Ectodermal cell (in vitro differentiated cells): Measurements from ENCODE around the gene TBC1D22A.

ENCODE experiments used
- H3K27ac ChIP-seq: 2 replicates; pipeline ENCODE4 v1.7.0; 2013; ENCODE audit warnings: mild to moderate bottlenecking, low read depth, low read length; ENCODE audit not compliant: insufficient read depth, poor library complexity, severe bottlenecking
- H3K27me3 ChIP-seq: 2 replicates; pipeline ENCODE4 v1.7.0; 2013; ENCODE audit warnings: mild to moderate bottlenecking, low read length; ENCODE audit not compliant: insufficient read depth, control insufficient read depth, poor library complexity, severe bottlenecking
- H3K36me3 ChIP-seq: one replicate; pipeline ENCODE4 v1.7.0; 2013; ENCODE audit warnings: low read length; ENCODE audit not compliant: control insufficient read depth, insufficient read depth
- H3K4me1 ChIP-seq: one replicate; pipeline ENCODE4 v1.7.0; 2013; ENCODE audit warnings: low read length; ENCODE audit not compliant: control insufficient read depth, insufficient read depth
- H3K4me3 ChIP-seq: 2 replicates; pipeline ENCODE4 v1.7.0; 2013; ENCODE audit warnings: low read depth, low read length, control low read depth; ENCODE audit not compliant: insufficient read depth
- H3K9me3 ChIP-seq: 2 replicates; pipeline ENCODE4 v1.7.0; 2013; ENCODE audit warnings: mild to moderate bottlenecking, low read length, moderate library complexity; ENCODE audit not compliant: control insufficient read depth
- WGBS, 2 experiments: methylation state at CpG; one replicate each; pipeline ENCODE4 v1.1.7; 2013; ENCODE audit warnings: missing lambda C conversion rate in 2 of 2; 5-methylcytosine and 5-hydroxymethylcytosine counted together

The TBC1D22A gene

DNA sequence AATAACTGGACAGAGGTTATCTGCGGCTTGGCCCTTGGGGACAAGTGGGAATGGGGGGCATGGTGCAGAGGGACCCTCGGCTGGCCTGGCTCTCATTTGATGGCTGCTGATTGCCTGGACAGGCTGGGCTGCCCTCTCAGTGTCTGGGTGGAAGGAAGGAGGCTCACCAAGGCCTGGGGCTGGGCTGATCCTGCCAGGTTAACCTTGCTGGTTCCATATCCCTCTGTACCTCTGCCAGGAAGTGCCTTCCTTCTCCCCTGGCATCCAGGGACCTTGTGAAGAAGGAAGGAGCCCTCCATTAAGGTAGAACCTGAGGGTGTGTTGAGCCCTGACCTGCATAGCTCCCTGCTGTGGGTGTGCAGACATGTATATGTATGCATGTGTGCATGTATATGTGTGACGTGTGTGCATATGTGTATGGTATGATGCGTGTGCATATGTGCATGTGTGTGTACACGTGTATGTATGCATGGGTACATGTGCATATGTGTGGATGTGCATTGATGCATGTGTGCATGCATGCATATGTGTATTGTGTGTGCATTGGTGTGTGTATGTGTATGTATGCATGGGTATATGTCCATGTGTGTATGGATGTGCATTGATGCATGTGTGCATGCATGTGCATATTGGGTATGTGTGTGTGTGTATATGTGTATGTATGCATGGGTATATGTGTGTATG is 433.9 kb downstream of the TBC1D22A start:
- no peaks in the 10 kb centered on the region for H3K27me3 ChIP-seq
- H3K4me3 ChIP-seq: no peak overlapping the region
- H3K27ac ChIP-seq: no peak overlapping the region
- no peaks in the 10 kb centered on the region for H3K36me3 ChIP-seq
- H3K4me1 ChIP-seq: no peaks in the 10 kb centered on the region
- WGBS, 2 experiments: 84 to 85% methylated on average over 5 of the region's 5 CpGs
- H3K9me3 ChIP-seq: no peaks in the 10 kb centered on the region

GRCh38 chr22:47196881-47197772 is 434.7 kb downstream of the TBC1D22A start:
- no peaks in the 10 kb centered on the region for H3K9me3 ChIP-seq
- no peaks in the 10 kb centered on the region for H3K36me3 ChIP-seq
- no peak overlapping the region for H3K27ac ChIP-seq
- 89 to 91% methylated on average over 27 of the region's 27 CpGs for WGBS, 2 experiments
- no peaks in the 10 kb centered on the region for H3K4me1 ChIP-seq
- H3K27me3 ChIP-seq: no peaks in the 10 kb centered on the region
- H3K4me3 ChIP-seq: no peak overlapping the region

- Histone ChIP-seq H3K9me3 (no peaks in the 10 kb centered on the region), H3K36me3 (no peaks in the 10 kb centered on the region), H3K27ac (no peak overlapping the region), H3K4me1 (no peaks in the 10 kb centered on the region), H3K4me3 (no peak overlapping the region), H3K27me3 (no peaks in the 10 kb centered on the region)
- WGBS, 2 experiments: 87 to 88% methylated on average over 25 of the region's 25 CpGs
Measured at GRCh38 chr22:47197773-47198500, 435.5 kb downstream of the TBC1D22A start.

DNA sequence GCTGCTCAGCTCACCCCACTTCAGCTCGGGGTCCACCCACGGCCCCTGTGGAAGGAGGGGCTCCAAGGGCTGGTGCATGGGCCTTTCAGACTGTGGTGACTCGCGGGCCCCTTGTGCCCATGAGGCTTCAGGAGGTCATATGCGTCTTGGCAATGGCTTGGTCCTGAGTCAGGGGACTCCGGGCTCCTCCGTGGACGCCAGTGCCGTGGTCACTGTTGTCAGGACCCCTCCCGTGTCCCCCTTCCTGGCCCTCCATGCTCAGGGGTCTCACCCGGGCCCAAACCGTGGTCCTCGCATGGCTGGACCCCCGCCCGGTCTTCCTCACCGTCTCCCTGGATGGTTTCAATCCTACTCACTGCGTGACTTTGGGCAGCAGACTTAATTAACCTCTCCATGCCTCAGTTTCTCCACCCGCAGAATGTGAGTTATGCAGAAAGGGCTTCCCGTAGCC is 436.4 kb downstream of the TBC1D22A start:
- Histone ChIP-seq H3K36me3 (no peaks in the 10 kb centered on the region), H3K4me3 (no peak overlapping the region), H3K9me3 (no peaks in the 10 kb centered on the region), H3K4me1 (no peaks in the 10 kb centered on the region), H3K27me3 (no peaks in the 10 kb centered on the region), H3K27ac (no peak overlapping the region)
- WGBS, 2 experiments: 90 to 92% methylated on average over 19 of the region's 19 CpGs

- Histone ChIP-seq H3K27ac (no peak overlapping the region), H3K27me3 (no peaks in the 10 kb centered on the region), H3K4me1 (no peaks in the 10 kb centered on the region), H3K9me3 (no peaks in the 10 kb centered on the region), H3K36me3 (no peaks in the 10 kb centered on the region), H3K4me3 (no peak overlapping the region)
- WGBS, 2 experiments: 90% methylated on average over 33 of the region's 33 CpGs
Measured at GRCh38 chr22:47199261-47199978, 437.0 kb downstream of the TBC1D22A start.

DNA sequence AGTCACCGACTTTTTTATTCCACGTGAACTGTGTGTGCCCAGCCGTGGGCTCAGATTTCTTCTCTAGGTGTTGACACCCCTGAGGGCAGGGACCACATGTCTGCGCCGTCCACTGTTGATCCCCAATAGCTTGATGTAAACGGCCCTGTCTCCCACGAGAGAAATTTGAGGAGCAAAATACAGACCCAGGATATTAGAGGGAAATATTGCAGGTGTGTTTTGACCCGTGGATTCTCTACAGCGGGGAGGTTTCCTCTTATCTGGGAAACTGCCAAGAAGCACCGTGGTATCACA is 437.5 kb downstream of the TBC1D22A start:
- WGBS, 2 experiments: 92% methylated on average over 10 of the region's 10 CpGs
- Histone ChIP-seq H3K36me3 (no peaks in the 10 kb centered on the region), H3K4me3 (no peak overlapping the region), H3K9me3 (no peaks in the 10 kb centered on the region), H3K27me3 (no peaks in the 10 kb centered on the region), H3K4me1 (no peaks in the 10 kb centered on the region), H3K27ac (no peak overlapping the region)

DNA sequence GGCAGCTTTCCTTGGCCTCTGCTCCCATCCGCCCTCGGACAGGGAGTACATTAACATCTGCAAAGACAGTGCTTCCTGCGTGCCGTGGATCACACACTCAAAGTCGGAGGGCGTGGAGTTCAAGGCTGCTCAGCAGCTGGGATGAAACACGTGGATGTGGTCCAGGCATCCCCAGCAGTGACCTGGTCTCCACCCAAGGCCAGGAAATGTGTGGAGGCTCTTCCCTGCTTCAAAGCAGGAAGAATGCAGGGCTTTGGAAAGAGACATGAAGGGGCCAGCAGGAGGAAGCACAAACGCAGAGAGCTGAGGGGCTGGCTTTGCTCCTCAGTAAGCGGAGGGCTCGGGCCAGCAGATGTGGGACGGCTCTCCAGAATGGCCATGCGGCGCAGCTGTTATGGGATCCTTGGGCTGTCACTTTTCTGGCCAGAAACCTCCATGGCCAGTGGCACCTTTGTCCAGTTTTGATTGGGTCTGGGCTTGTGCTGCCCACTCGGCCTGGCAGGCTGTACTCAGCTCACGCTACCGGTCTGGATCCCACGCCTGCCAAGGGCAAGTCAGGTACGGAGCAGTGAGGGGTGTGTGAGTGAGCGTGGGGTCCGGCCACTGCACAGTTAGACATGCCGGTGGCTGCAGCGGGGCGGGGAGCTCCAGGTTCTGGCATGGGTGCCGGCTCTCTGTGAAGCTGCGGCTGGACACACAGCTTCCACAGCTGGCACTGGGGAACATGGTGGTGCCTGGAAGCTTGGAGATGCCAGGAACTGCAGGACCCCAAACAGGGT is 438.0 kb downstream of the TBC1D22A start:
- Histone ChIP-seq H3K4me3 (no peak overlapping the region), H3K27me3 (no peaks in the 10 kb centered on the region), H3K27ac (no peak overlapping the region), H3K4me1 (no peaks in the 10 kb centered on the region), H3K36me3 (no peaks in the 10 kb centered on the region), H3K9me3 (peaks cover 1% of the 10 kb centered on the region)
- 89 to 90% methylated on average over 25 of the region's 25 CpGs for WGBS, 2 experiments

DNA sequence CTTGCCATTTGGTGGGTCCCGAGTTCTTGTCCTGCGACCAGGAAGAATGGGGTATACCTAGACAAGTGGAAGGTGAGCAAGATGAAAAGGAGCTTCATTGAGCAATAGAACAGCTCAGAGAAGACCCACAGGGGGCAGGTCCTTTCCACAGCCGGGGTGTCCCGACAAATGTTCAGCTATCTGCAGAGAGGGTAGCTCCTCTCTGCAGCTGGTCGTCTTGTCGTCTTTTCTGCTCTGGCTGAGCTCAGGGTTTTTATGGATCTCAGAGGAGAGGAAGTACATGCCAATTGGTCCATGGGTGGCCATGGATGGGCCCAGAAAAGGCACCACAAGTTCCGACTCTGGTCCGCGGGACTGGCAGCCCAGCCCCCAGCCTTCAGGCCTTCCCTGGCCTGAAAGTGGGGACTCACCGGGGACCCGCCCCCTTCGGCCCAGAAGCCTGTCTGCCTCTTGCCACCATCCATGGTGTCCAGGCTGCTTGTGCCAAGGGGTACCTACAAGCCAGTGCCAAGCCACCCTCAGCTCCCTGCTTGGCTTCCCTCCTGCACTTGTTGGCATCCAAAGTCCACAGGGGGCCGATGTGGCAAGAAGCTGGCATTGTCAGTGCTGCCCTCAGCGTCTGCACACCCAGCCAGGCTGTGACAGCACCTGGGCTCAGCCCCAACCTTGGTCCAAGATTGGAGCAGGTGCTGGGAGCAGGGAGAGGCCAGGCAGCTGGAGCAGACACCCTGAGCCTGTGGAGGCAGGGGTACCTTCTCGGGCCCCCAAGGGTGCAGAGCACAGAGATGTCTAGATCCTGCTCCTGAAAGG is 438.9 kb downstream of the TBC1D22A start:
- Histone ChIP-seq H3K27me3 (no peaks in the 10 kb centered on the region), H3K4me3 (no peak overlapping the region), H3K4me1 (no peaks in the 10 kb centered on the region), H3K27ac (no peak overlapping the region), H3K36me3 (no peaks in the 10 kb centered on the region), H3K9me3 (peaks cover 6% of the 10 kb centered on the region)
- 89 to 90% methylated on average over 15 of the region's 15 CpGs for WGBS, 2 experiments
